Femur (tissue), 1 donor: ENCODE data around the gene CSF3.
A peak's percentile ranks its signal among the peaks of the same experiment; 100 is the strongest.

ENCODE experiments used
- DNase-seq: peaks from one replicate; pipeline ENCODE4 v3.0.0-alpha.2; 2017

The CSF3 gene, protein sequence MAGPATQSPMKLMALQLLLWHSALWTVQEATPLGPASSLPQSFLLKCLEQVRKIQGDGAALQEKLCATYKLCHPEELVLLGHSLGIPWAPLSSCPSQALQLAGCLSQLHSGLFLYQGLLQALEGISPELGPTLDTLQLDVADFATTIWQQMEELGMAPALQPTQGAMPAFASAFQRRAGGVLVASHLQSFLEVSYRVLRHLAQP

GRCh38 chr17:40015005-40015997 is at the start of gene CSF3:
Gene CSF3, plus strand, starts transcription at chr17:40015440. Its CDS starts 35 bp downstream, at chr17:40015475.
- DNase-seq, result no peak

GRCh38 chr17:39966771-39967170 is 48.5 kb upstream of the CSF3 start:
- no peak for DNase-seq

GRCh38 chr17:39968761-39969160 is 46.5 kb upstream of the CSF3 start:
- DNase-seq, result no peak

GRCh38 chr17:39969375-39969774 is 45.9 kb upstream of the CSF3 start:
- no peak for DNase-seq

- DNase-seq, result no peak
These were observed 45.0 kb upstream of the CSF3 start for GRCh38 chr17:39970157-39970692.

DNA sequence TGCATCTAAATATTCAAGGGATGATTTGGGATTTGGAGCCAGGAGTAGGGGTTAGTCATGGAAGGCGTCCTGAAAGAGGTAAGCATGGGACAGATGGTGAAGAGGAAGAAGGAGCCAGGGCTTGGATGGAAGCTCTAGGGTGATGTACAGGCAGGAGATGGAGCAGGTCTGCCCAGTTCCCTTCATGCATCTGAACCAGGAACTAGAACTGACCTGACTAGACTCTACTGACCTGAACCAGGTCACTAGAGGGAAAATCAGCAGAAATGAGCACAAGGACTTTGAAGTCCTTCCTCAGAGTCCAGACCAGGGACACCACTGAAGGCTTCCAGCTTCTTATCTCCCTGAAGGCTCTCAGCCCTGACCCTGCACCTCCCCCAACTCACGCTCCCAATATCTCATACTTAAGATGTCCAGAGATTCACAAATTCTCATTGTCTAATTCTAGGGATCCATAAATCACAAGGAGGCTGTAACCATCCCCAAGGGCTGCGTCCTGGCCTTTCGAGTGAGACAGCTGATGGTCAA is 44.1 kb upstream of the CSF3 start:
- DNase-seq, result no peak

DNA sequence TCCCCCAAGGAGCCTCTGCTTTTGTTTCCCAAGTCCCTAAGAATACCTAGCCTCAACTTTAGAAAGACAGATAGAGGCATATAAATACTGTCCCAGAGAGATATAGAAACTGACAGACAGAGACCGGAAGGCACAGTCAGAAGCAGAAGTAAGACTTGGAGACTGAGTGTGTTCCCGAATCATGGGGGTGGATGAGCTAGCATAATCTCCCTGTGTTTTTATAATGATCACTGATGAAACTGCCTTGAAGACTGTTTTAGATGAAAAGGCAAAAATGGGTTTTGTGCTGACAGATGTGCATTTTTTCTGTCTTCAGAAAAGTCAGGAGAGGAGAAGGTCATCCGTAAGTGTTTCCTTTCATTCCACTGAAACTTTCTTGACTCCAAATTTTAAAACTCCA is 43.0 kb upstream of the CSF3 start:
- DNase-seq, result no peak

- no peak for DNase-seq
These were observed 41.7 kb upstream of the CSF3 start for GRCh38 chr17:39973496-39973895.

GRCh38 chr17:39974433-39974832 is 40.8 kb upstream of the CSF3 start:
- no peak for DNase-seq

- DNase-seq, result no peak
These were observed 39.4 kb upstream of the CSF3 start for GRCh38 chr17:39975801-39976200.

DNA sequence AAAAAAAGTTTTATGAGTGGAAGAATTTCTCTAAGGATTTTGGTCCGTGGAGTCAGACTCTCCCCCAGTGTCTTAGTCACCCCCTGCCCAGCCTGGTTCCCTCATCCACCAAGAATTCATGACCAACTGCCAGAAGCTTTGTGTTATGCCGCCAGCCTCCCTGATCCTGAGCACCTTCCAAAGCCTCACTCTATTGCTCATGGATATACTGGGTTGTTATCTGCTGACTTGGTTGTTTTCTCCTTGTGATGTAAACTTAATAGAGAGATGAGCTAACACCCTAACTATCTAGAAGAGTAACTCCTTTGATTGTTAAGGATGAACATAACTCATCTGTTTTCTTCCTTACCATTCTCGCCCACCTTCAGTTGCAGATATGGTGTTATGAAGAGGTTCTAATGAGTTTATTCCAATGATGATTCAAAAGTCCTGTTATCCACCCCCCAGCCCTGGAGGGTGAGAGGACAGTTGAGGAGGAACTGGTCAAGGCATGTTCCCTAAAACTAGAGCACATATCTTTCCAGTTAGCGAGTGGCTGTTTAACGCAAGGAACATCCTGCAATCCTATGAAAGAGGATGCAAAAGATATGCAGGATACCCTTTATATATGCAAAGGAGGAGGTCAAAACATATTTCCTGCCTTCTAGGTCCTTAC is 36.1 kb upstream of the CSF3 start:
- no peak for DNase-seq

DNA sequence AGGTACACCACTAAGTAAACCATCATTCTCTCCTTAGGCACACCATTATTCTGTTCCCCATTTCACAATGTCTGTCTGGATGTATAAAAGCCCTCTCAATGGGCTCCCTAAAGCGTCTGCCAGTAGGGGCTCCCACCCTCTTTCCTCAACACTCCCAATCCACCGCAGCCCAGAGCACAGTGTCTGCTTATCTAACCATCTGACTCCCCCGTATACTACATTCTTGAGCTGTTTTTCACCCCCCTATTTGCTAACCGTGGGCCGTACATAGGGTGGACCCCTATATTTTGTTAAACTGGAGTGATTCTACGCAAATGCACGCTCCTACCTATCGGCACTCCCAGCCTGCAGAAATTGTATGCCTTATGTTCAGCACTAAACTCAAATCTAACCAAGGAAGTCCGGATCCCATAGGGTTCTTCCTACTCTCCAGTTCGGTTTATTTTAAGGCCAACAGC is 35.3 kb upstream of the CSF3 start:
- no peak for DNase-seq

DNA sequence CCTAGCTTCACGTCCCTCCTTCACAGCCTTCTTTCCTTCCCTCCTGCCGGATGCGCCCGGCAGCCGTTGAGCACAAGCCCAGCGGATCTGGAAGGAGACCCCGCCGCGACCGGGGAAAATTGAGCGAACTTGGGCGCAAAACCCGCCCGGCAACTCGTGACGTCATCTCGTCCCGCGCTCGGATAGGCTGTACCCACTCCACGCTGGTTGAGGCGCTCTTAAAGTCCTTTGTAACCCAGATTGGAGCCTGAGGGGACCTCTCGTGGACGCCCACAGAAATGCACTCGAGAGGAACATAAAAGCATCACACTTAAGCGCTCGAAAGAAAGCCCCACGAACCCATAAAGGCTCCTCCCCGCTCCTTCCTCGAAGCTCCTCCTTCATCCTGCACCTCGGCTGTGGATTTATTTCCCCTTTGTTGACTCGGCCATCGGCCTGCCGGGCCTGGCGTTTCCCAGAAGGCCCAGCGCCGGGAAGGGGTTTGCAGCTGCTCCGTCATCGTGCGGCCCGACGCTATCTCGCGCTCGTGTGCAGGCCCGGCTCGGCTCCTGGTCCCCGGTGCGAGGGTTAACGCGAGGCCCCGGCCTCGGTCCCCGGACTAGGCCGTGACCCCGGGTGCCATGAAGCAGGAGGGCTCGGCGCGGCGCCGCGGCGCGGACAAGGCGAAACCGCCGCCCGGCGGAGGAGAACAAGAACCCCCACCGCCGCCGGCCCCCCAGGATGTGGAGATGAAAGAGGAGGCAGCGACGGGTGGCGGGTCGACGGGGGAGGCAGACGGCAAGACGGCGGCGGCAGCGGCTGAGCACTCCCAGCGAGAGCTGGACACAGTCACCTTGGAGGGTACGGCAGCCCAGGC is 34.7 kb upstream of the CSF3 start, which contains the start of gene PSMD3:
Gene PSMD3 (plus strand): TSS at position 457 of the 856 bp plus-strand sequence. CDS start 164 bp downstream, at position 621.
- DNase-seq, result peak; percentile 100

DNA sequence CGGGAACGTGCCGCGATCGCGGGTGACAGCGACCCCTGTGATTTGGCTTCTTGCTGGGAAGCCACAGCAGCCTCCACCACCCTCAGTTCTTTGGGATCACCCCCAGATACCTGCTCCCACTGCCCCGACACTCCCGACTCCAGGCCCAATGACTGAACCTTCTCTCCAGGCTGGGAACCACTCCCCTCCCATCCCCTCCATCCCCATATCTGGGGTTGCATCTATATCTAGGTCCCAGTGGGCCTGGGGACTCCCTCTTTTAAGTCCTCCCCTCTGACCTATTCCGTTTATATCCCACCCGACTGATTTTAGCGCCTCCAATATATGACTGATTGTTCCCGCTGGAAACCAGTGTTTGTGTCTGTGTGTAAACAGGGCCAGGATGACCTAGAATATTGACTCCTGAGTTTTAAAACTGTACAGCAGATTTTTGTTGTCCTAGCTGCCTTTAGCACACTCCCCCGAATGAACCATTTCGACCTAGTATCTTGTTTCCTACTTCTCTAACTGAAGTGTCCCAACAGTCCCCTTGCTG is 34.0 kb upstream of the CSF3 start:
- no peak for DNase-seq

DNA sequence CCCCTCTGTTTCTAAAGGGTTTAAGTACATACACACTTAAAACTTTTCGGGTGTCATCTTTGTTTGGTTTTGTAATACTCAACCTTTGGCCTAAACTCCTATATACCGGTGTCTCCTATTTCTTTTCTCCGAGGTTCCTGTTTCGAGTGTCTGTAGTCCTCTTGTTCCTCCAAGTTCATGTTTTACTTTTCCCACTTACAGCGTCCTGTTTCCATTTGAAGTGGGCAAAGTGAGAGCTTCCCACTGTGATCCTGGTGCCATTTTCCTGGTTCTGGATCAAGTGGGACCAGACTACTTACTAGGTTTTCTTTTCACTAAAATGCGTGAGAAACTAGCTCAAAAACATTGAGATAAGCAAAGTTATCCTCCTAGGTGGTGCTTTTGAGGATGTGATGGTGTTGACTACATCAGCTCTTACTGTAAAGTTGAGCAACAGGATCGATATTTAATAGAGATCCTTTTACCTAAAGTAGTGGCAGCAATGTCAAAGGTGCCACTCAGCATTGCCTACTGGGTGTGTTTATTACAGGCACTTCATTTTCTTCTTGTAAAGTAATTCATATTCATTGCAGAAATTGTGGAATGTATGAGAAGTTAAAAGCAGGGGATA is 33.4 kb upstream of the CSF3 start:
- DNase-seq, result no peak

DNA sequence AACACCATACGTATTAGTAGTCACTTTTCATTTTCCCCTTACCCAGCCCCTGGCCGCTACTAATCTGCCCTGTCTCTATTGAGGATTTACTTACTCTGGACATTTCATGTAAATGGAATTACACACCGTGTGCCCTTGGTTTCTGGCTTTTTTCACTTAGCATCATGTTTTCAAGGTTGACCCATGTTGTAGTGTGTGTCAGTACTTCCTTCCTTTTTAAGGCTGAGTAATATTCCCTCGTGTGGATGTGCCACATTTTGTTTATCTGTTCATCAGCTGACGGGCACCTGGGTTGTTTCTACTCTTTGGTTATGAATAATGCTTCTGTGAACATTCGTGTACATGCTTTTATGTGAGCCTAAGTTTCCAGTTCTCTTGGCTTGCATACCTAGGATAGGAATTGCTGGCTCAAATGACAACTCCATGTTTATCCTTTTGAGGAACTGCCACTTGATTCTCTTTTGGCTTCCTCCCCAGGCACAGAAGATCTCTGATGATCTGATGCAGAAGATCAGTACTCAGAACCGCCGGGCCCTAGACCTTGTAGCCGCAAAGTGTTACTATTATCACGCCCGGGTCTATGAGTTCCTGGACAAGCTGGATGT is 26.9 kb upstream of the CSF3 start:
- no peak for DNase-seq

DNA sequence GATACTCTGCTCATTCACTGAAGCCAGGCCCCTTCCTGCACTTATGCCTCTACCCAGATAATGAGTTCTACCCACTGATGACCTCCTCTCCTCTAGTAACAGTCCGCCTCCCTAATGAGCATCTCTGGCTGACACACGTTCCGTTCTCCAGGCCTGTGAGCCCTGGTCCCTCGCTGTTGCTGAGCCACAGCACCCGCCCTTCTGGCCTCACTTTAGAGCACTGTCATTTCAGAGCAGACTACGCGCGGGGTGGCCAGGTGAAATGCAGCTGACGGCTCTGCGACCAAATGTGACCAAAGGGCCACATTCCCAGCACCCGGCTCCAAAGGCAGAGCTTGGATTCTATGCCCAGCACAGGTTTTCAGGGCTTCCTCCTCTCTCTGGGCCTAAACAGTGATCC is 20.8 kb upstream of the CSF3 start:
- DNase-seq, result no peak

GRCh38 chr17:39995438-39995837 is 19.8 kb upstream of the CSF3 start:
- DNase-seq, result no peak

GRCh38 chr17:39996162-39996561 is 19.1 kb upstream of the CSF3 start:
- DNase-seq, result no peak

DNA sequence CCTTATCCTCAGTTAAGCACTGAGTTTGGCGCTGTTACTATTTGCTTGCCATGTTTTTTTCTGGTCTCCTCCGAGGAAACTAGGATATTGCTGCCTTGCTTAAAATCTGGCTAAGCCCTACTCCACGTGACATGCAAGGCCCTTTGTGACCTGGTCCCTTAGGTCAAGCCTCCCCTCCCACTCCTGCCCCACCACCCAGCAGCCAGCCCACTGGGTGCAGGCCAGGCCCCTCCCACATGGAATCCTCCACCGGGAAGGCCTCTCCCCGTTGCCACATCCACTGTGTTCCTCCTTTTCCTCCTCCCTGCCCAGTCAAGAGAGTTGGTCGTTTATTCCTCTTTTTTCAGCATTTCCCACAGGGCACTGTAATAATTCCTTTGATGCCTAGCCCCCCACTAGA is 18.4 kb upstream of the CSF3 start:
- no peak for DNase-seq

DNA sequence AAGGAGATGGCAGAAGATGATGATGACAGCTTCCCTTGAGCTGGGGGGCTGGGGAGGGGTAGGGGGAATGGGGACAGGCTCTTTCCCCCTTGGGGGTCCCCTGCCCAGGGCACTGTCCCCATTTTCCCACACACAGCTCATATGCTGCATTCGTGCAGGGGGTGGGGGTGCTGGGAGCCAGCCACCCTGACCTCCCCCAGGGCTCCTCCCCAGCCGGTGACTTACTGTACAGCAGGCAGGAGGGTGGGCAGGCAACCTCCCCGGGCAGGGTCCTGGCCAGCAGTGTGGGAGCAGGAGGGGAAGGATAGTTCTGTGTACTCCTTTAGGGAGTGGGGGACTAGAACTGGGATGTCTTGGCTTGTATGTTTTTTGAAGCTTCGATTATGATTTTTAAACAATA is 17.7 kb upstream of the CSF3 start:
- DNase-seq, result no peak
